Mucosa of stomach (tissue), 1 donor: ENCODE results near the gene CPNE8.

Experiments
- H3K27me3 ChIP-seq: one replicate; pipeline ENCODE4 v1.7.0; 2013; ENCODE audit warnings: mild to moderate bottlenecking, low read length; ENCODE audit not compliant: control insufficient read depth, insufficient read depth
- H3K36me3 ChIP-seq: one replicate; pipeline ENCODE4 v1.7.0; 2013; ENCODE audit warnings: low read length; ENCODE audit not compliant: control insufficient read depth, insufficient read depth
- H3K4me1 ChIP-seq: one replicate; pipeline ENCODE4 v1.7.0; 2013; ENCODE audit warnings: mild to moderate bottlenecking, low read length; ENCODE audit not compliant: control insufficient read depth, insufficient read depth
- H3K4me3 ChIP-seq: one replicate; pipeline ENCODE4 v1.7.0; 2013; ENCODE audit warnings: low read length
- H3K9ac ChIP-seq: one replicate; pipeline ENCODE4 v1.7.0; 2013; ENCODE audit warnings: mild to moderate bottlenecking, low read length, moderate library complexity
- H3K9me3 ChIP-seq: one replicate; pipeline ENCODE4 v1.7.0; 2013; ENCODE audit warnings: mild to moderate bottlenecking, low read length, moderate library complexity; ENCODE audit not compliant: control insufficient read depth
- donor health status: Pancreatic carcinoma.

Gene CPNE8

GRCh38 chr12:38811814-38812356 lies 93.5 kb downstream of the CPNE8 start:
- Histone ChIP-seq H3K9me3 (no peaks in the 10 kb centered on the region), H3K4me3 (no peak overlapping the region), H3K9ac (no peak overlapping the region), H3K4me1 (no peaks in the 10 kb centered on the region), H3K36me3 (no peaks in the 10 kb centered on the region), H3K27me3 (no peaks in the 10 kb centered on the region)

DNA sequence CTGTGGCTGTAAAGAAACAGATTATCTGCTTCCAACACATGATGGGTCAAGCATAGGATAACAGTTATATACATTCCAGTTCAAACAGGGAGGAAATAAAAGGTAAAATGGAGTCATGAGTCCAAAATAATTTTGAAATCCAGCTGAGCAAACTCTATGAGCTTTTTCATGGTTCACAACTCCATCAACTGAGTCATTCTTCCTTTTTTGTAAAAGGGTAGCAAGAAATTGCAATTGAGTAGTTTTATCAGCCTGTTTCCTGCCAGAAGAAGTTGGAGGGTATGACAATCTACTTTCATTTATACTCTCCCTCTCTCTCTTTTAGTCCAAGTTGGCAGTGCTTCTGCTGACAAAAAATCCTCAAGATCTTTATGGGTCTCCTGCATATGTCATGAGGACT lies 95.6 kb downstream of the CPNE8 start:
- Histone ChIP-seq H3K9me3 (no peaks in the 10 kb centered on the region), H3K4me1 (no peaks in the 10 kb centered on the region), H3K27me3 (no peaks in the 10 kb centered on the region), H3K9ac (no peak overlapping the region), H3K4me3 (no peak overlapping the region), H3K36me3 (no peaks in the 10 kb centered on the region)

- Histone ChIP-seq H3K4me1 (no peaks in the 10 kb centered on the region), H3K27me3 (no peaks in the 10 kb centered on the region), H3K9me3 (no peaks in the 10 kb centered on the region), H3K36me3 (no peaks in the 10 kb centered on the region), H3K9ac (no peak overlapping the region), H3K4me3 (no peak overlapping the region)
These were observed 117.3 kb downstream of the CPNE8 start for GRCh38 chr12:38788106-38788505.

DNA sequence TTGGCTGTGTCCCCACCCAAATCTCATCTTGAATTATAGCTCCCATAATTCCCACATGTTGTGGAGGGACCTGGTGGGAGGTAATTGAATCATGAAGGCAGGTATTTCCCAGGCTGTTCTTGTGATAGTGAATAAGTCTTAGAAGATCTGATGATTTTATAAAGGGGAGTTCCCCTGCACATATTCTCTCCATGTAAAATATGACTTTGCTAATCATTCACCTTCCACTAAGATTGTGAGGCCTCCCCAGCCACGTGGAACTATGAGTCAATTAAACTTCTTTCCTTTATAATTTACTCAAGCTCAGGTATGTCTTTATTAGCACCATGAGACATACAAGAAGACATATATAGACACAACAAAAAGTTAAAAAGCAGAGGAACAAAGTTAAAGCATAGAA lies 120.0 kb downstream of the CPNE8 start:
- Histone ChIP-seq H3K4me3 (no peak overlapping the region), H3K27me3 (no peaks in the 10 kb centered on the region), H3K9me3 (no peaks in the 10 kb centered on the region), H3K4me1 (no peaks in the 10 kb centered on the region), H3K36me3 (no peaks in the 10 kb centered on the region), H3K9ac (no peak overlapping the region)

- H3K27me3 ChIP-seq, result no peaks in the 10 kb centered on the region
- H3K36me3 ChIP-seq, result no peaks in the 10 kb centered on the region
- H3K4me3 ChIP-seq, result no peak overlapping the region
- H3K9me3 ChIP-seq, result no peaks in the 10 kb centered on the region
- no peak overlapping the region for H3K9ac ChIP-seq
- H3K4me1 ChIP-seq, result no peaks in the 10 kb centered on the region
These were observed 122.1 kb downstream of the CPNE8 start for GRCh38 chr12:38783304-38783703.

DNA sequence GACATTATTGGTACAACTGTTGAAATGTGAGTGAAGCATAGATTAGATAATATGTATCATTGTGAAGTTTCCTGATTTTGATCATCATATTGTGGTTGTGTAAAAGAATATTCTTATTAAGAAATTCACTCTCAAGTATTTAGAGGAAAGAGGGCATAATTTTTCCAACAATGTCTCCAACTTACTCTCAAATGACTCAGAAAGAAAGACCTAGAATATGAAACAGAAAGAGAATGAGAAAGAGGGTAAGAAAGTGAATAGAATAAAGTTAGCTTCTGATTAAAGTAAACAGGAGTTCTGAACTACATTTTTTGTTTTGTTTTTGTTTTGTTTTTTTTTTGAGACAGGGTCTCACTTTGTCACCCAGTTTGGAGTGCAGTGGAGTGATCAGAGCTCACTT lies 123.0 kb downstream of the CPNE8 start:
- Histone ChIP-seq H3K27me3 (no peaks in the 10 kb centered on the region), H3K9me3 (no peaks in the 10 kb centered on the region), H3K9ac (no peak overlapping the region), H3K4me3 (no peak overlapping the region), H3K36me3 (no peaks in the 10 kb centered on the region), H3K4me1 (no peaks in the 10 kb centered on the region)

DNA sequence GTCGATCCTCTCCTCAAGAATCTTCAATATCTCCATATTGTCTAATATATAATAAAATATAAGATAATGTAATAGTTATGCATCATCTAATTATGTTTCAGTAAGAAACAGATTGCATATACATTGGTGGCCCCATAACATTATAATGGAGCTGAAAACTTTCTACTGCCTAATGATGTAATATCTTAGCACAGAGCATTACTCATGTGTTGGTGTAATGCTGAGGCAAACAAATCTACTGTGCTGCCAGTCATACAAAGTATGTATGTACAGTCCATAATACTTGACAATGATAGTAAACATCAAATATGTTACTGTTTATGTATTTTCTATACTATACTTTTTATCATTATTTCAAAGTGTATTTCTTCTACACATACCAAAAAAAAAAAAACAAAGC lies 128.7 kb downstream of the CPNE8 start:
- no peaks in the 10 kb centered on the region for H3K9me3 ChIP-seq
- no peaks in the 10 kb centered on the region for H3K27me3 ChIP-seq
- no peak overlapping the region for H3K9ac ChIP-seq
- H3K4me1 ChIP-seq, result no peaks in the 10 kb centered on the region
- no peak overlapping the region for H3K4me3 ChIP-seq
- H3K36me3 ChIP-seq, result no peaks in the 10 kb centered on the region

- no peak overlapping the region for H3K4me3 ChIP-seq
- H3K36me3 ChIP-seq, result no peaks in the 10 kb centered on the region
- no peaks in the 10 kb centered on the region for H3K9me3 ChIP-seq
- no peaks in the 10 kb centered on the region for H3K4me1 ChIP-seq
- H3K27me3 ChIP-seq, result no peaks in the 10 kb centered on the region
- H3K9ac ChIP-seq, result no peak overlapping the region
These were observed 129.9 kb downstream of the CPNE8 start for GRCh38 chr12:38775457-38775856.

- Histone ChIP-seq H3K9ac (no peak overlapping the region), H3K27me3 (no peaks in the 10 kb centered on the region), H3K4me3 (no peak overlapping the region), H3K4me1 (no peaks in the 10 kb centered on the region), H3K36me3 (no peaks in the 10 kb centered on the region), H3K9me3 (no peaks in the 10 kb centered on the region)
These were observed 133.0 kb downstream of the CPNE8 start for GRCh38 chr12:38772437-38772836.

- Histone ChIP-seq H3K9me3 (no peaks in the 10 kb centered on the region), H3K36me3 (no peaks in the 10 kb centered on the region), H3K4me1 (no peaks in the 10 kb centered on the region), H3K27me3 (no peaks in the 10 kb centered on the region), H3K9ac (no peak overlapping the region), H3K4me3 (no peak overlapping the region)
These were observed 133.5 kb downstream of the CPNE8 start for GRCh38 chr12:38771871-38772270.

- no peaks in the 10 kb centered on the region for H3K27me3 ChIP-seq
- H3K9me3 ChIP-seq, result no peaks in the 10 kb centered on the region
- no peak overlapping the region for H3K4me3 ChIP-seq
- H3K4me1 ChIP-seq, result no peaks in the 10 kb centered on the region
- H3K9ac ChIP-seq, result no peak overlapping the region
- no peaks in the 10 kb centered on the region for H3K36me3 ChIP-seq
These were observed 143.6 kb downstream of the CPNE8 start for GRCh38 chr12:38761636-38762342.

DNA sequence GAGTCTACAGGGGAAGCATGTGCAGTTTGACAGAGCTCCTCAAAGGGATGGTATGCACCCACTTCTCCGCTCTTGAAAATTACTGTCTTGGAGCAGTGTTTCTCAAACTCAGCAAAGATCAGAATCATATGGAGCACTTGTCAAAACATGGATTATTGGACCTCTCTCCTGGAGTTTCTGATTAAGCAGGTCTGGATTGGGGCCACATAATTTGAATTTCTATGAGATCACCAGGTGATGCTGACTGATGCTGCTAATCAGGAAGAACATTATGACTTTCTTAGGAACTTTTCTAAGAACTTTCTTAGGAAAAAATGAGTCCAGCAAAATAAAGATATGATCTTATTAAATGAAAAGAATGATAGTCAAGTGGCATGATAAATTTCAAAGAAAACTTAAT lies 144.3 kb downstream of the CPNE8 start:
- no peaks in the 10 kb centered on the region for H3K27me3 ChIP-seq
- no peaks in the 10 kb centered on the region for H3K36me3 ChIP-seq
- no peaks in the 10 kb centered on the region for H3K4me1 ChIP-seq

GRCh38 chr12:38759621-38760020 lies 145.8 kb downstream of the CPNE8 start:
- H3K27me3 ChIP-seq, result no peaks in the 10 kb centered on the region
- H3K4me1 ChIP-seq, result no peaks in the 10 kb centered on the region
- H3K4me3 ChIP-seq, result no peak overlapping the region
- no peaks in the 10 kb centered on the region for H3K36me3 ChIP-seq
- no peaks in the 10 kb centered on the region for H3K9me3 ChIP-seq
- H3K9ac ChIP-seq, result no peak overlapping the region

More for the DNA sequence above, 144.3 kb downstream of the CPNE8 start:
- Histone ChIP-seq H3K9me3 (no peaks in the 10 kb centered on the region), H3K4me3 (no peak overlapping the region), H3K9ac (no peak overlapping the region)
